HG03045 (cell line): ENCODE results near the gene EEFSEC.

Source experiments
- ATAC-seq: cut with Tn5 transposase; IDR thresholded peaks from one replicate; pipeline ENCODE4 v1.9.1; 2021; ENCODE audit warnings: mild to moderate bottlenecking, moderate library complexity; ENCODE audit not compliant: unreplicated experiment

Gene EEFSEC

GRCh38 chr3:128383316-128384235 is 230.3 kb downstream of the EEFSEC start:
- ATAC-seq: no peak

- ATAC-seq: no peak
These were observed 232.0 kb downstream of the EEFSEC start for GRCh38 chr3:128385080-128385832.

- no peak for ATAC-seq
These were observed 235.7 kb downstream of the EEFSEC start for GRCh38 chr3:128388932-128389331.

GRCh38 chr3:128390867-128391266 is 237.6 kb downstream of the EEFSEC start:
- no peak for ATAC-seq

- ATAC-seq: no peak
These were observed 238.7 kb downstream of the EEFSEC start for GRCh38 chr3:128392021-128392420.

- no peak for ATAC-seq
These were observed 239.7 kb downstream of the EEFSEC start for GRCh38 chr3:128392818-128393544.

GRCh38 chr3:128394033-128394432 is 240.8 kb downstream of the EEFSEC start:
- no peak for ATAC-seq

GRCh38 chr3:128395046-128395445 is 241.8 kb downstream of the EEFSEC start:
- ATAC-seq: no peak

- no peak for ATAC-seq
These were observed 242.3 kb downstream of the EEFSEC start for GRCh38 chr3:128395500-128396162.

- ATAC-seq: no peak
These were observed 244.2 kb downstream of the EEFSEC start for GRCh38 chr3:128397484-128397883.

- no peak for ATAC-seq
These were observed 245.3 kb downstream of the EEFSEC start for GRCh38 chr3:128398586-128398985.

- ATAC-seq: no peak
These were observed 246.1 kb downstream of the EEFSEC start for GRCh38 chr3:128399221-128399915.

- ATAC-seq: no peak
These were observed 247.4 kb downstream of the EEFSEC start for GRCh38 chr3:128400671-128401070.

GRCh38 chr3:128402319-128402718 is 249.0 kb downstream of the EEFSEC start:
- ATAC-seq: no peak

GRCh38 chr3:128402998-128403397 is 249.7 kb downstream of the EEFSEC start:
- no peak for ATAC-seq

GRCh38 chr3:128404276-128405068 is 251.2 kb downstream of the EEFSEC start:
- ATAC-seq: no peak

GRCh38 chr3:128405554-128406277 is 252.4 kb downstream of the EEFSEC start:
- ATAC-seq: no peak

GRCh38 chr3:128407247-128407646 is 254.0 kb downstream of the EEFSEC start:
- no peak for ATAC-seq
